Cardiac fibroblast (primary cell): ENCODE measurements around the gene E4F1.

Source experiments
- DNase-seq, 2 donors: peaks; one replicate each; pipeline versions ENCODE4 v3.0.0 to v3.0.0-alpha.2; 2010; ENCODE audit warnings: low read depth in 2 of 2
- H3K4me3 ChIP-seq, 2 donors: replicated peaks in 1 of 2; 1 replicate in 1 of 2; 2 replicates in 1 of 2; pipeline ENCODE4 v1.5.1; 2011; ENCODE audit warnings: low read depth in 2 of 2, low read length in 2 of 2, mild to moderate bottlenecking in 2 of 2, moderate library complexity in 1 of 2
- CTCF ChIP-seq: IDR thresholded peaks from one replicate; pipeline ENCODE4 v1.5.1; 2011; ENCODE audit warnings: low read depth, mild to moderate bottlenecking, low read length, inconsistent platforms

Gene E4F1

GRCh38 chr16:2230376-2230775, 7.0 kb downstream of the E4F1 start:
- TF ChIP-seq CTCF, result no peak
- no peak for DNase-seq
- no peak overlapping the region for H3K4me3 ChIP-seq

- no peak for DNase-seq
- no peak for TF ChIP-seq CTCF
- H3K4me3 ChIP-seq, result no peak overlapping the region
Observed at GRCh38 chr16:2231016-2231931, 7.9 kb downstream of the E4F1 start.

- no peak overlapping the region for H3K4me3 ChIP-seq
- TF ChIP-seq CTCF, result no peak
- no peak for DNase-seq
Observed at GRCh38 chr16:2232094-2232990, 9.0 kb downstream of the E4F1 start.

- no peak for TF ChIP-seq CTCF
- no peak overlapping the region for H3K4me3 ChIP-seq
- DNase-seq, result no peak
Observed at GRCh38 chr16:2233046-2233775, 9.8 kb downstream of the E4F1 start.

- DNase-seq, result no peak
- no peak overlapping the region for H3K4me3 ChIP-seq
- no peak for TF ChIP-seq CTCF
Observed at GRCh38 chr16:2233872-2234812, 10.8 kb downstream of the E4F1 start.

GRCh38 chr16:2234813-2235170, 11.4 kb downstream of the E4F1 start:
- no peak for TF ChIP-seq CTCF
- no peak for DNase-seq
- no peak overlapping the region for H3K4me3 ChIP-seq
